Psoas muscle (tissue), 8 donors: Measurements from ENCODE around the gene PPP4R4. TPM values are rescaled to one million over a fixed set of nuclear protein-coding genes. Genes with fewer than 3 reads are reported as not detected.
"Not testable (repeated sequence)": the region's sequence is repeated elsewhere in the genome, so short reads cannot be mapped to it uniquely, and the experiment has no call there.

Experiments
- ATAC-seq, 4 donors: fragments of 200-7000 bp; cut with Tn5 transposase; one replicate each; pipeline ENCODE4 v1.9.1; 2020; ENCODE audit warnings: moderate library complexity in 3 of 4, mild to moderate bottlenecking in 2 of 4
- DNase-seq, 2 donors: peaks; one replicate each; pipeline ENCODE4 v3.0.0-alpha.2; 2020
- H3K27ac ChIP-seq: fragments of 200-600 bp; one replicate; pipeline ENCODE4 v1.8.0; 2022
- H3K27me3 ChIP-seq, 3 donors: fragments of 200-600 bp in 1 of 3; one replicate each; pipeline versions ENCODE4 v1.6.1 to v1.8.0; 2013 to 2022; ENCODE audit warnings: low read length in 2 of 3, mild to moderate bottlenecking in 2 of 3, moderate library complexity in 1 of 3; ENCODE audit not compliant: insufficient read depth in 3 of 3
- H3K36me3 ChIP-seq, 2 donors: fragments of 200-600 bp in 1 of 2; one replicate each; pipeline versions ENCODE4 v1.6.1 to v1.8.0; 2013 to 2022; ENCODE audit warnings: low read depth in 1 of 2, mild to moderate bottlenecking in 1 of 2, moderate library complexity in 1 of 2; ENCODE audit not compliant: insufficient read depth in 1 of 2
- H3K4me1 ChIP-seq: fragments of 200-600 bp; one replicate; pipeline ENCODE4 v1.8.0; 2022
- H3K4me3 ChIP-seq: fragments of 200-600 bp; one replicate; pipeline ENCODE4 v1.8.0; 2022; ENCODE audit warnings: mild to moderate bottlenecking
- H3K9me3 ChIP-seq: fragments of 200-600 bp; one replicate; pipeline ENCODE4 v1.8.0; 2022
- CTCF ChIP-seq: fragments of 200-600 bp; IDR thresholded peaks from one replicate; pipeline ENCODE4 v1.8.0; 2022; ENCODE audit warnings: antibody characterized with exemption
- whole genome bisulfite sequencing, 3 donors: extraction: QIAGEN DNeasy Blood & Tissue Kit; methylation state at CpG; one replicate each; pipeline versions ENCODE4 v1.1.6 to v1.1.7; 2013; 5-methylcytosine and 5-hydroxymethylcytosine counted together
- intact Hi-C, 2 donors: fragments of 100-400 bp; cut with DNase I; formaldehyde crosslinking; loops; one replicate each; pipeline versions ENCODE4 v1.11.0 to v1.14.2; 2022
- polyA plus RNA-seq, 3 donors: library from polyadenylated mRNA; stranded (reverse); fragments of 200-250 nt; gene quantifications; one replicate each; pipeline ENCODE4 v1.2.3, GENCODE V29; 2013
- total RNA-seq, 4 donors: library from RNA; stranded (reverse); fragmentation: NEBNext Ultra II Directional in 2 of 4; extraction: Animal tissue kit (Norgen Biotek cat#: 25700) in 2 of 4; gene quantifications; one replicate each; pipeline versions ENCODE4 v1.2.1 to v1.2.4, GENCODE V29; 2021 to 2023
- donor health status: healthy with polysubstance abuse.
- donor health status: DM: no; HTN: no; CAD: no; lungs with moderate emphysema.
- donor health status: Bipolar disorder and iron deficiency.
- donor health status: healthy.
- donor health status: DM: yes; HTN: yes; CAD: no.
- donor health status: DM: no; HTN: no; CAD: no.
- donor health status: DM: no; HTN: no; CAD: no.
- donor health status: DM: yes; HTN: yes; CAD: no.

PPP4R4 gene
- total and polyA plus RNA-seq, 7 donors: 0.01 to 0.73 (median 0.19) TPM; not detected in 1

- Histone ChIP-seq H3K4me3 (no peak overlapping the region), H3K27ac (no peak overlapping the region), H3K27me3 (no peaks in the 10 kb centered on the region), H3K9me3 (no peaks in the 10 kb centered on the region), H3K4me1 (no peaks in the 10 kb centered on the region), H3K36me3 (no peaks in the 10 kb centered on the region)
- DNase-seq (no peak), ATAC-seq (no peak)
- 71 to 86% (median 78%) methylated on average over 4 of the region's 4 CpGs for WGBS, 3 donors
- no peak for TF ChIP-seq CTCF
- intact Hi-C loops: no loop called here
Measured at GRCh38 chr14:94237983-94238382, 63.9 kb downstream of the PPP4R4 start.

GRCh38 chr14:94239406-94239805 is 65.3 kb downstream of the PPP4R4 start:
- no peaks in the 10 kb centered on the region for H3K4me1 ChIP-seq
- no peak for TF ChIP-seq CTCF
- no peak overlapping the region for H3K27ac ChIP-seq
- H3K36me3 ChIP-seq: no peaks in the 10 kb centered on the region
- H3K4me3 ChIP-seq: no peak overlapping the region
- 84 to 93% (median 90%) methylated on average over 2 of the region's 2 CpGs for WGBS, 3 donors
- DNase-seq (no peak), ATAC-seq (no peak)
- no peaks in the 10 kb centered on the region for H3K27me3 ChIP-seq
- no peaks in the 10 kb centered on the region for H3K9me3 ChIP-seq
- intact Hi-C loops: no loop called here

GRCh38 chr14:94244182-94244581 is 70.1 kb downstream of the PPP4R4 start:
- Histone ChIP-seq H3K27me3 (no peaks in the 10 kb centered on the region), H3K27ac (no peak overlapping the region), H3K36me3 (no peaks in the 10 kb centered on the region), H3K4me3 (no peak overlapping the region), H3K9me3 (no peaks in the 10 kb centered on the region), H3K4me1 (no peaks in the 10 kb centered on the region)
- intact Hi-C loops: no loop called here
- no peak for ATAC-seq
- WGBS, 3 donors: 81 to 94% (median 87%) methylated on average over 2 of the region's 2 CpGs
- no peak for DNase-seq
- no peak for TF ChIP-seq CTCF

- DNase-seq, H3K27me3 ChIP-seq, H3K4me1 ChIP-seq, intact Hi-C loops, H3K4me3 ChIP-seq, H3K36me3 ChIP-seq, ATAC-seq, H3K27ac ChIP-seq: not testable (repeated sequence)
- peaks cover 11% of the 10 kb centered on the region for H3K9me3 ChIP-seq
- WGBS, 3 donors: 74 to 89% (median 78%) methylated on average over 3 of the region's 3 CpGs
Measured at GRCh38 chr14:94264195-94264594, 90.1 kb downstream of the PPP4R4 start.

GRCh38 chr14:94267352-94267751 is 93.2 kb downstream of the PPP4R4 start:
- peaks cover 9% of the 10 kb centered on the region for H3K9me3 ChIP-seq
- 90 to 95% (median 93%) methylated on average over 1 of the region's 1 CpG for WGBS, 3 donors
- TF ChIP-seq CTCF: no peak
- no peak overlapping the region for H3K27ac ChIP-seq
- no peak for ATAC-seq
- no peaks in the 10 kb centered on the region for H3K36me3 ChIP-seq
- no peaks in the 10 kb centered on the region for H3K4me1 ChIP-seq
- no peak for DNase-seq
- H3K27me3 ChIP-seq: peaks cover 0 to 11% (median 0%) of the 10 kb centered on the region in 3 donors
- H3K4me3 ChIP-seq: no peak overlapping the region
- intact Hi-C loops: no loop called here

- H3K36me3 ChIP-seq, ATAC-seq, intact Hi-C loops, H3K9me3 ChIP-seq, H3K27ac ChIP-seq, DNase-seq, H3K4me1 ChIP-seq, H3K4me3 ChIP-seq: not testable (repeated sequence)
- WGBS, 3 donors: 75 to 86% (median 81%) methylated on average over 7 of the region's 7 CpGs
- peaks cover 0 to 11% (median 0%) of the 10 kb centered on the region in 3 donors for H3K27me3 ChIP-seq
Measured at GRCh38 chr14:94268582-94268981, 94.5 kb downstream of the PPP4R4 start.
